Stimulated activated CD8-positive, alpha-beta memory T cell treated with anti-CD3 and anti-CD28 coated beads, Interleukin-15, amount 100 ng/mL, for 48 hours (primary cell): ENCODE data around the gene NELFB.

Experiments
- DNase-seq, 2 donors: peaks; one replicate each; pipeline ENCODE4 v3.0.0-alpha.2; 2020; ENCODE audit warnings: low read depth in 2 of 2

The NELFB gene

GRCh38 chr9:137223078-137223970 lies 31.8 kb upstream of the NELFB start:
- peak; percentile 99 for DNase-seq

- no peak for DNase-seq
These were observed 30.1 kb upstream of the NELFB start, which contains the start of gene CYSRT1 for GRCh38 chr9:137224830-137225694. TSS of gene CYSRT1 (plus strand) at chr9:137225174. CDS start at chr9:137225622, 448 bp downstream.

GRCh38 chr9:137225699-137226331 lies 29.3 kb upstream of the NELFB start:
- no peak for DNase-seq

GRCh38 chr9:137226338-137227053 lies 28.6 kb upstream of the NELFB start:
- DNase-seq: no peak

- DNase-seq: peak; percentile 73 to 74
These were observed 27.9 kb upstream of the NELFB start, which contains the start of gene RNF224 for GRCh38 chr9:137227054-137227852. TSS of gene RNF224 (plus strand) at chr9:137227502. CDS start at chr9:137228336, 834 bp downstream.

GRCh38 chr9:137227853-137228505 lies 27.1 kb upstream of the NELFB start:
- DNase-seq: no peak

- DNase-seq: no peak
These were observed 26.6 kb upstream of the NELFB start for GRCh38 chr9:137228506-137228967.

- DNase-seq: no peak
These were observed 25.9 kb upstream of the NELFB start for GRCh38 chr9:137228968-137229896.

- DNase-seq: no peak
These were observed 25.0 kb upstream of the NELFB start for GRCh38 chr9:137229903-137230704.

- DNase-seq: no peak
These were observed 24.3 kb upstream of the NELFB start, which contains the start of gene SLC34A3 for GRCh38 chr9:137230705-137231371. TSS of gene SLC34A3 (plus strand) at chr9:137230901. CDS start at chr9:137231703, 802 bp downstream.

- no peak for DNase-seq
These were observed 23.6 kb upstream of the NELFB start for GRCh38 chr9:137231372-137232039.

GRCh38 chr9:137232101-137232500 lies 23.0 kb upstream of the NELFB start:
- no peak for DNase-seq

- DNase-seq: no peak
These were observed 22.6 kb upstream of the NELFB start for GRCh38 chr9:137232510-137232909.

- DNase-seq: no peak
These were observed 21.8 kb upstream of the NELFB start for GRCh38 chr9:137233143-137233980.

- no peak for DNase-seq
These were observed 21.0 kb upstream of the NELFB start for GRCh38 chr9:137234055-137234697.
